HFFc6 (cell line): Measurements from ENCODE around the gene DENND1A. TPM values are rescaled to one million over a fixed set of nuclear protein-coding genes. Genes with fewer than 3 reads are reported as not detected.

Experiments used
- DNase-seq: peaks from one replicate; pipeline ENCODE4 v3.0.0-alpha.2; 2018
- H3K27ac Mint-ChIP-seq: 2 replicates; pipeline ENCODE4 v1.8.0; 2020; ENCODE audit warnings: mild to moderate bottlenecking, mixed read lengths
- H3K27me3 Mint-ChIP-seq: 2 replicates; pipeline ENCODE4 v1.8.0; 2021; ENCODE audit warnings: mild to moderate bottlenecking, moderate library complexity, mixed read lengths; ENCODE audit not compliant: insufficient read depth
- H3K36me3 Mint-ChIP-seq: 2 replicates; pipeline ENCODE4 v1.8.0; 2021; ENCODE audit warnings: low read depth, mixed read lengths
- H3K4me1 Mint-ChIP-seq: 2 replicates; pipeline ENCODE4 v1.8.0; 2020; ENCODE audit warnings: low read depth, mixed read lengths
- H3K4me3 Mint-ChIP-seq: 2 replicates; pipeline ENCODE4 v1.8.0; 2020; ENCODE audit warnings: mild to moderate bottlenecking, moderate library complexity, mixed read lengths
- H3K9me3 Mint-ChIP-seq: 2 replicates; pipeline ENCODE4 v1.8.0; 2020; ENCODE audit warnings: mild to moderate bottlenecking, mixed read lengths
- total RNA-seq, 6 experiments: library from RNA; stranded (reverse); fragmentation: NEBNext Ultra II Directional; extraction: Animal tissue kit (Norgen Biotek cat#: 25700); gene quantifications; 2 replicates in 1 of 6; 3 replicates in 5 of 6; pipeline ENCODE4 v1.2.3, GENCODE V29; 2021
- TF ChIP-seq, protein P1 (sequence below): fragments of 200-600 bp; sonication (generic); IDR thresholded peaks from 2 replicates; pipeline ENCODE4 v1.5.0; 2021; ENCODE audit warnings: antibody characterized with exemption, mild to moderate bottlenecking

DENND1A gene
- total RNA-seq, 6 experiments from 2014 or later, result 25.4 to 38.3 (median 30.3) TPM

DNA sequence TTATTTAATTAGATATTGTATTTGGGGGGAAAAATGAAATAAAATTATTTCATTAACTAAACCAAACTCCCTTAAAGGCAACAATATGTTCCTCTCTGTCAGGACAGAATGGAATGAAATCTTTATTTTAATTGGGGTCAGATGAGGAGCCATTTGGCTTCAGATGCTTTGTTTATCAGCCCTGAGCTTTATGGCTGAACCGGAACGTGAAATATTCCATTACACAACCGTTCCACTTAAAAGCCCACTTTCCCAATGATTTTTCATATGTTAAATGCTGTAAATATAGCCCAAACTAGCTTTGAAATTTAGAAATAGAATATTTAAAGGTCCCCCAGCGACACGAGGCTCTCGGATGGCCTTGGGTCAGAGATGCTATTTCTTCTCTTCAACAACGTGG lies 424.4 kb downstream of the DENND1A start:
- H3K27ac Mint-ChIP-seq, result no peak overlapping the region
- H3K36me3 Mint-ChIP-seq, result peaks cover 5% of the 10 kb centered on the region; the same call in 1 of the 2 replicates
- no peaks in the 10 kb centered on the region for H3K27me3 Mint-ChIP-seq
- no peak for DNase-seq
- H3K4me1 Mint-ChIP-seq, result peaks cover 26% of the 10 kb centered on the region
- TF ChIP-seq, protein P1, sequence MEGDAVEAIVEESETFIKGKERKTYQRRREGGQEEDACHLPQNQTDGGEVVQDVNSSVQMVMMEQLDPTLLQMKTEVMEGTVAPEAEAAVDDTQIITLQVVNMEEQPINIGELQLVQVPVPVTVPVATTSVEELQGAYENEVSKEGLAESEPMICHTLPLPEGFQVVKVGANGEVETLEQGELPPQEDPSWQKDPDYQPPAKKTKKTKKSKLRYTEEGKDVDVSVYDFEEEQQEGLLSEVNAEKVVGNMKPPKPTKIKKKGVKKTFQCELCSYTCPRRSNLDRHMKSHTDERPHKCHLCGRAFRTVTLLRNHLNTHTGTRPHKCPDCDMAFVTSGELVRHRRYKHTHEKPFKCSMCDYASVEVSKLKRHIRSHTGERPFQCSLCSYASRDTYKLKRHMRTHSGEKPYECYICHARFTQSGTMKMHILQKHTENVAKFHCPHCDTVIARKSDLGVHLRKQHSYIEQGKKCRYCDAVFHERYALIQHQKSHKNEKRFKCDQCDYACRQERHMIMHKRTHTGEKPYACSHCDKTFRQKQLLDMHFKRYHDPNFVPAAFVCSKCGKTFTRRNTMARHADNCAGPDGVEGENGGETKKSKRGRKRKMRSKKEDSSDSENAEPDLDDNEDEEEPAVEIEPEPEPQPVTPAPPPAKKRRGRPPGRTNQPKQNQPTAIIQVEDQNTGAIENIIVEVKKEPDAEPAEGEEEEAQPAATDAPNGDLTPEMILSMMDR, result no peak
- H3K4me3 Mint-ChIP-seq, result no peak overlapping the region
- H3K9me3 Mint-ChIP-seq, result no peaks in the 10 kb centered on the region

DNA sequence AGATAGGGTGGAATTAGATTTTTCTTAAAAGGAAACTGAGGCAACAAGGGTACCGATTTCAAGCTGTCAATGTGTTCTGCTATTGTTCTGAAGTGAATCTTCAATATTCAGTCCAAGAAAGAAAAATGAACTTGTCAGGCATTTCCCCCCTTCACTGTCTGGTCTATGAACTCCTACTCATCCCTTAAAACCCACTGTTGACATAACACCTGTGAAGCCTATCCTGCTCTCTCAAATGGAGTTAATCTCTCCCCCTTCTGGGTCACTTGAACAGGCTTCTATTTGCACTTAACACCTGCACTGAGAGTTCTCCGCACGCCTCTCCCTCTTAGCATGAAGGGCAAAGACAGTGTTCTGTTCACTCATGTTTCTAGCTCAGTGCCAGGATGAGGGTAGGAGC lies 429.6 kb downstream of the DENND1A start:
- H3K9me3 Mint-ChIP-seq, result no peaks in the 10 kb centered on the region
- TF ChIP-seq, protein P1, result no peak
- H3K27ac Mint-ChIP-seq, result no peak overlapping the region
- H3K27me3 Mint-ChIP-seq, result no peaks in the 10 kb centered on the region; the same call in 1 of the 2 replicates
- no peak overlapping the region for H3K4me3 Mint-ChIP-seq
- no peak for DNase-seq
- no peaks in the 10 kb centered on the region for H3K36me3 Mint-ChIP-seq
- H3K4me1 Mint-ChIP-seq, result no peaks in the 10 kb centered on the region

DNA sequence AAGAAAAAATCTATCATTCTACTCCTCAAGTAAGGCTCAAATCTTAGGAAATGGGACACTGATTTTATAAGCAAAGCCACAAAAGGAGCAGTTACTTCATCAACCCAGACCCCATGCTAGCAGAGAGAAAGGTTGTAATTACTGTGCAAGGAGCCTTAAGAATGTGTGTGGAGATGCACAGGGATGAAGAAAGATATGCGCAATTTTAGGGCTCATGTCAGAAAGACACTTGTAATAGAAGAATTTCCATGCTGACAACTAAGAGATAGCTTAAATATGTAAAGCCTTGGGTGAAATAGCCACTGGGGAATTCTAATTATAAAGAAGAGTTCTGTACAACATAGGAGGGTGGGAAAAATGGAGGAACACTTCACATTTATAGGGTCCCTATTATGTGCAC lies 432.1 kb downstream of the DENND1A start:
- H3K27me3 Mint-ChIP-seq, result no peaks in the 10 kb centered on the region; the same call in 1 of the 2 replicates
- no peaks in the 10 kb centered on the region for H3K4me1 Mint-ChIP-seq
- H3K9me3 Mint-ChIP-seq, result no peaks in the 10 kb centered on the region
- no peaks in the 10 kb centered on the region for H3K36me3 Mint-ChIP-seq
- no peak for DNase-seq
- no peak overlapping the region for H3K4me3 Mint-ChIP-seq
- TF ChIP-seq, protein P1, result no peak
- no peak overlapping the region for H3K27ac Mint-ChIP-seq

DNA sequence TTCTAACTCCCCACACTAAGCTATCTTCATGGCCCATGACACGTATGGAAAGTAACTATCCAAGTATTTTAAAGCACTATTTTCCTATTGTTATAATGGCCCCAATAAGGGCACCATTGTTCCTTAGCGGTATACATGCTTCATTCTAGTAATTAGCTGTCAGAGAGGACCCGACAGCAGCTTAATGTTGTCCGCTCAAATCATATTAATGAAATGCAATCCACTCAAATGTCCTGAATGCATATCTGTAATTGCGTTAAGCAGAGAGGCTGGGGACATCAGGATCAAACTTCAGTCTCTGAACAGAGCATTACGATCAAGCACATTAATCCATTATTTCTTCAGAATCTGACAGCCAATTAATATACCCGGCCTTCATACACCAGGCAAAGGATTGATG lies 434.2 kb downstream of the DENND1A start:
- no peaks in the 10 kb centered on the region for H3K36me3 Mint-ChIP-seq
- TF ChIP-seq, protein P1, result no peak
- no peaks in the 10 kb centered on the region for H3K4me1 Mint-ChIP-seq
- no peaks in the 10 kb centered on the region; the same call in none of the 2 replicates for H3K27me3 Mint-ChIP-seq
- DNase-seq, result no peak
- H3K4me3 Mint-ChIP-seq, result no peak overlapping the region
- H3K27ac Mint-ChIP-seq, result no peak overlapping the region
- H3K9me3 Mint-ChIP-seq, result no peaks in the 10 kb centered on the region

DNA sequence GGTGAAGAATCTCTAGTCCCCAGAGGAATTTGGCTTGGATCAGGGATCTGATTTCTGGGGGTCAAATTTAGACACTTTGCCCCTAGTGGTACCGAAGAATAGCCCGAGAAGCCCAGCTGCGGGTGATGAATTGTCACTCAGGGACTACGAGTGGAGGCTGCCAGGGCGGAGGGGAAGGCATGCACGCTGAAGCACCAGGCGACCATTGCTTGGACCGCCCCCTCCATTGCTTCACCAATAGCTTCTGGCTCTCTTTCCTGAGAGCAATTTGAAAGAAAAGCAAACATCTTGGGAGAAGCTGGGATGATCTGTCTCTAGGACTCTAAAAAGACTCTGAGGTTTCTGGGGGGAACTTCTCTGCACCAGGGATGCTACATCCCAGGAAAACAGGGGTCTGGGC lies 436.3 kb downstream of the DENND1A start:
- H3K4me1 Mint-ChIP-seq, result no peaks in the 10 kb centered on the region
- TF ChIP-seq, protein P1, result no peak

DNA sequence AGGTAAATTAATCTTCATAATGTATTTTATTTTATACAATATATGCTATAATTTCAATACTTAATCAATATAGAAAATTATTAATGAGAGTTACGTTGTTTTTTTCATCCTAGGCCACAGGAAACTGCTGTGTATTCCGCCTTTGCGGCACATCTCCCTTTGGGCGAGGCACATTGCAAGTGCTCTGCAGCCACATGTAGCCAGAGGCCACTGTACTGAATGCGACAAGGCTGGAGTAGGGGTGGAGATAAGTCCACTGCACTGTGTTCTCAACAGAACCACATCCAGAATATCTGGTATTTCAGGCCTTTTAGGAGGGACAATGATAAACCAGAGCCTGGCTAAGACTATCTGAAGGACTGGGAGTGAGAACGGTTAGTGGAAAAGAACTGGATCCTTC lies 439.2 kb downstream of the DENND1A start:
- H3K27ac Mint-ChIP-seq, result no peak overlapping the region
- TF ChIP-seq, protein P1, result no peak
- no peak for DNase-seq
- H3K36me3 Mint-ChIP-seq, result no peaks in the 10 kb centered on the region
- H3K9me3 Mint-ChIP-seq, result no peaks in the 10 kb centered on the region
- H3K27me3 Mint-ChIP-seq, result no peaks in the 10 kb centered on the region; the same call in 1 of the 2 replicates
- no peaks in the 10 kb centered on the region for H3K4me1 Mint-ChIP-seq
- no peak overlapping the region for H3K4me3 Mint-ChIP-seq

More for the DNA sequence above, 436.3 kb downstream of the DENND1A start:
- H3K9me3 Mint-ChIP-seq, result no peaks in the 10 kb centered on the region
- H3K4me3 Mint-ChIP-seq, result no peak overlapping the region
- H3K27ac Mint-ChIP-seq, result no peak overlapping the region
- H3K27me3 Mint-ChIP-seq, result no peaks in the 10 kb centered on the region; the same call in 1 of the 2 replicates
- DNase-seq, result no peak
- no peaks in the 10 kb centered on the region for H3K36me3 Mint-ChIP-seq
